T-helper 1 cell (primary cell): ENCODE data around the gene CASP10.

Source experiments
- DNase-seq, 5 donors: peaks; one replicate each; pipeline ENCODE4 v3.0.0-alpha.2; 2012 to 2020

The CASP10 gene

GRCh38 chr2:201199847-201200246, 16.9 kb downstream of the CASP10 start:
- DNase-seq, result no peak

- DNase-seq, result no peak
Measured at GRCh38 chr2:201200345-201200744, 17.4 kb downstream of the CASP10 start.

- DNase-seq, result no peak
Measured at GRCh38 chr2:201201371-201201770, 18.4 kb downstream of the CASP10 start.

- DNase-seq, result no peak
Measured at GRCh38 chr2:201203916-201204654, 21.1 kb downstream of the CASP10 start.

- no peak for DNase-seq
Measured at GRCh38 chr2:201204655-201205514, 21.9 kb downstream of the CASP10 start.

GRCh38 chr2:201205515-201205849, 22.5 kb downstream of the CASP10 start:
- DNase-seq, result no peak

- no peak for DNase-seq
Measured at GRCh38 chr2:201208563-201209252, 25.8 kb downstream of the CASP10 start.

- no peak for DNase-seq
Measured at GRCh38 chr2:201215963-201216362, 33.0 kb downstream of the CASP10 start.

- DNase-seq, result no peak
Measured at GRCh38 chr2:201216918-201217317, 34.0 kb downstream of the CASP10 start.

- DNase-seq, result no peak
Measured at GRCh38 chr2:201218780-201219179, 35.8 kb downstream of the CASP10 start.

GRCh38 chr2:201219328-201220096, 36.6 kb downstream of the CASP10 start:
- DNase-seq, result no peak

GRCh38 chr2:201220102-201220570, 37.2 kb downstream of the CASP10 start:
- no peak for DNase-seq

GRCh38 chr2:201223089-201224073, 40.4 kb downstream of the CASP10 start:
- DNase-seq, result no peak

GRCh38 chr2:201228271-201228911, 45.5 kb downstream of the CASP10 start:
- DNase-seq, result peak in 1 of 5 donors; percentile 33

- DNase-seq, result peak in 1 of 5 donors; percentile 29
Measured at GRCh38 chr2:201228912-201229290, 46.0 kb downstream of the CASP10 start.

- DNase-seq, result peak; percentile 75 to 94 (median 90)
Measured at GRCh38 chr2:201231781-201232466, 49.0 kb downstream of the CASP10 start.

GRCh38 chr2:201232467-201232815, 49.5 kb downstream of the CASP10 start:
- no peak for DNase-seq

GRCh38 chr2:201233192-201233811, 50.4 kb downstream of the CASP10 start:
- peak; percentile 74 to 94 (median 78) for DNase-seq

GRCh38 chr2:201233812-201234662, 51.1 kb downstream of the CASP10 start:
- no peak for DNase-seq
